ENCODE measurements around the gene CLCN1.

Gene CLCN1

DNA sequence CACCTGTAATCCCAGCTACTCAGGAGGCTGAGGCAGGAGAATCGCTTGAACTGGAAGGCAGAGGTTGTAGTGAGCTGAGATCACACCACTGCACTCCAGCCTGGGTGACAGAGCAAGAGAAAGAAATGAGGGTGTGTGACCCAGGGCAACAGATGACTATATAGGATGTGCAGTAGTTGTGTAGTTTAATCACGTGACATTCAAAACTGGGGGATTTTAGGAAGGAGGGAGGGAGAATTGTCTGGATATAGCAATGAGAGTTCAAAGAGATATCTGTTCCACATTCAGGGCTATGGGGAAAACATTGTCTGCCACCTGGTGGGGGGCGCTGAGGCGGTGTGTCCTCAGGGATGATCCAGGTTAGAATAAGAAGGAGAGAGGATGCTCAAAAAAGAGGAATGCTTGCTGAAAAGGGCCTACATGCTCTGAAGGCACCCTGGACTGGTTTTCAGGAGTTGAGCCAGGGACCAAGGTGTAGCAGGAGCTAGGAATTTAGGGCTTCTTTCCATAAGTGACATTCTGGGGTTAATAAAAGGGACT lies 57.4 kb downstream of the CLCN1 start:
- TF ChIP-seq, protein P1, sequence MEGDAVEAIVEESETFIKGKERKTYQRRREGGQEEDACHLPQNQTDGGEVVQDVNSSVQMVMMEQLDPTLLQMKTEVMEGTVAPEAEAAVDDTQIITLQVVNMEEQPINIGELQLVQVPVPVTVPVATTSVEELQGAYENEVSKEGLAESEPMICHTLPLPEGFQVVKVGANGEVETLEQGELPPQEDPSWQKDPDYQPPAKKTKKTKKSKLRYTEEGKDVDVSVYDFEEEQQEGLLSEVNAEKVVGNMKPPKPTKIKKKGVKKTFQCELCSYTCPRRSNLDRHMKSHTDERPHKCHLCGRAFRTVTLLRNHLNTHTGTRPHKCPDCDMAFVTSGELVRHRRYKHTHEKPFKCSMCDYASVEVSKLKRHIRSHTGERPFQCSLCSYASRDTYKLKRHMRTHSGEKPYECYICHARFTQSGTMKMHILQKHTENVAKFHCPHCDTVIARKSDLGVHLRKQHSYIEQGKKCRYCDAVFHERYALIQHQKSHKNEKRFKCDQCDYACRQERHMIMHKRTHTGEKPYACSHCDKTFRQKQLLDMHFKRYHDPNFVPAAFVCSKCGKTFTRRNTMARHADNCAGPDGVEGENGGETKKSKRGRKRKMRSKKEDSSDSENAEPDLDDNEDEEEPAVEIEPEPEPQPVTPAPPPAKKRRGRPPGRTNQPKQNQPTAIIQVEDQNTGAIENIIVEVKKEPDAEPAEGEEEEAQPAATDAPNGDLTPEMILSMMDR (conservative IDR thresholded peaks at IDR 0.05; ENCODE audit: low read depth, low read length), result peak; percentile 25
- no peak for DNase-seq (ENCODE audit: low read depth)

DNA sequence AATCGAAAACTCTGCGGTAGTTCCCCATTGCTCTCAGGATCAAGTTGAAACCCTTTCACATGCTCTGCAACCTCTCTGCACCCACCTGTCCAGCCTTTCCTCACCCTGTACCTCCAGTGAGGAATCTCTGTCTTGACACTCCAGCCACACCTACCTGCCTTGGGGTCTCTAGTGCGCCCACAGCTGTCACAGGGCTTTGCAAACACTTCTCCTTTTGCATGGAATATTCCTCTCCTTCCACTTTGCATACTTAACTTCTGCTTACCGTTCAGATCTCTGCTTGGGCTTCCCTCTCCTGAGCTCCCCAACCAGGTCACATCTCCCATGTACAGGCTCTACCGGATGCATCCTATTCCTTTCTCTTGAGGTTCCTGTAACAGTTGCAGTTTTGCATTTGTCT lies 58.6 kb downstream of the CLCN1 start:
- no peak for DNase-seq (ENCODE audit: low read depth)
- TF ChIP-seq, protein P1 (conservative IDR thresholded peaks at IDR 0.05; ENCODE audit: low read depth, low read length), result no peak
- no peak overlapping the region for H3K4me3 ChIP-seq (ENCODE audit: low read depth, low read length)

More for the DNA sequence above, 57.4 kb downstream of the CLCN1 start:
- H3K4me3 ChIP-seq (ENCODE audit: low read depth, low read length), result no peak overlapping the region

DNA sequence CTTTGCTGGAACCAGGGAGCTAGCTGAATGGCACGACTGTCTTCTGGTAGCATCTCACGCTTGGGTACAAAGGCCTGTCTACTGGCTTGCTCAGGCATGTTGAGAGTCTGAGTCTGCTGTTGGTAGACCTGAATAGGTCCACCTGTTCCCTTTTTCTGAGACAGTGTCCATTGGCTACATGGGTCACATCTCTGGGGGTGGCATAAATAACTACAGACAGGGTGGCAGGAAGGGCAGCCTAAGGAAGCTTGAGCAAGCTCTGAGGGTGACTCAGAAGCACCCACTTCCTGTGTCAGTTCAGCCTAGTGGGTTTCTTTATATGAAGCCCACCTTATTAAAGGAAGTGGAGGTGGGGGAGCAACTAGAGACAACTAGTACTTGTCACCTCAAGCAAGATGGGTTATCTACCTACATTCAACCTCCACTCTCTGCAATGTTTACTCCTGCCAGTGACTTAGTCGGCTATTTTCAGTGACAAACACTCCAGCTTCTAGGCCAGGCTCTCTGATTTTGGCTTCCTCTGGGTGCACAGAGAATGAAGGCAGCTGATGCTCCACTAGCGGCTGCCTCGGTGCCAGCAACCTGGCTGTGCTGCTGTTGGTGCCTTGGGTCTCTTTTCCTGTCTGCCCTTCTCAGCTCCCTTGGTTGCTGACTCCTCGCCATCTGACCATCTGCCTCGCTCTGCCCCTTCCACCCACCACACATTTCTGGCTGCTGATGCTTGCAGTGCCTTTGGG lies 59.6 kb downstream of the CLCN1 start:
- TF ChIP-seq, protein P1 (conservative IDR thresholded peaks at IDR 0.05; ENCODE audit: low read depth, low read length), result no peak
- no peak for DNase-seq (ENCODE audit: low read depth)
- no peak overlapping the region for H3K4me3 ChIP-seq (ENCODE audit: low read depth, low read length)

DNA sequence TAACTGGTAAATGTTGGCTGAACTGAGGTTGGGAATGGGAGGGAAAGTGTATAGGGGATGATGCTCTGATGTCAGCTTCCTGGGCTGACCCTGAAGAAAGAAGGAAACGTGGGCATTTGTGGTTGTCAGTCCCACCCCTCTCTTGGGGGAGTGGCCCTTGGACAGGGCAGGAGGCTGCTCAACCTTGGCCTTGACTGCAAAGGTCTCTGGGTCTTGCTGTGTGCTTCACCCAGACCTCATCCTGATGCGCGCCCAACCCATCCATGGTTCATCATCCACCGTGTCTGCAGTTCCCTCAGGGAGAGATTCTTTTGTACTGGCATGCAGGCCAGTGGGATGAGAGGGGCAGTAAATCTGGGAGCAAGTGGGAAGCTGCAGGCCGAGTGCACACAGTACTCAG lies 60.5 kb downstream of the CLCN1 start:
- DNase-seq (ENCODE audit: low read depth), result no peak
- H3K4me3 ChIP-seq (ENCODE audit: low read depth, low read length), result no peak overlapping the region
- TF ChIP-seq, protein P1 (conservative IDR thresholded peaks at IDR 0.05; ENCODE audit: low read depth, low read length), result no peak

DNA sequence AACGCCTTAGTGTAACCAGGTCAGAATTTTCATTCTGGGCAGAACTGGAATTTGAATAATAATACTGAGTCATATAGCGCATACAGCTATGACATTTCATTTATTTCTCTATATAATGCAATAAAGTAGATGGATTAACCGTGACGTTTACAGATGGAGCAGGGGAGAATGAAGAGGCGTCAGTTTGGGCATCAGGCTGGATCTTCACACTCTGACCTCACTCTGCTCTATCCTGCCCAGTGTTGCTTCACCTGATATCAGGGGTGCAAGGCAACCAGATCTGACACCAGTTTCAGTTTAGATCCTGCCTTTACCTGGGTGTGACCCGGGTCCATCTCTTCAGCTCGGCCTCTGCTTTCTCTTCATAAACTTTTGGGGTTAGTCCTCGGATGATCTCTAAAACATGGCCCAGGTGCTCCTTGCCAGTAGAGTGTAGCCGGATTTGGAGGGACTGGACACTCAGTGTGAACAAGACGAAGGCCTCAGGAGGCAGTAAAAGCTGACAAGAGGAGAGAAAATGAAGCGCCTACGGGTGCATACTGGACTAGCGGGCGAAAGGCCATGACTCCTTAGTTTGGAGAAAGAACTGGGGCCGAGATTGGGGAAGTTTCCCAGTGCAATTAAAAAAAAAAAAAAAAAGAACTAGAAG lies 63.8 kb downstream of the CLCN1 start:
- TF ChIP-seq, protein P1 (conservative IDR thresholded peaks at IDR 0.05; ENCODE audit: low read depth, low read length), result no peak
- H3K4me3 ChIP-seq (ENCODE audit: low read depth, low read length), result peak overlapping the region; percentile 86
- no peak for DNase-seq (ENCODE audit: low read depth)

DNA sequence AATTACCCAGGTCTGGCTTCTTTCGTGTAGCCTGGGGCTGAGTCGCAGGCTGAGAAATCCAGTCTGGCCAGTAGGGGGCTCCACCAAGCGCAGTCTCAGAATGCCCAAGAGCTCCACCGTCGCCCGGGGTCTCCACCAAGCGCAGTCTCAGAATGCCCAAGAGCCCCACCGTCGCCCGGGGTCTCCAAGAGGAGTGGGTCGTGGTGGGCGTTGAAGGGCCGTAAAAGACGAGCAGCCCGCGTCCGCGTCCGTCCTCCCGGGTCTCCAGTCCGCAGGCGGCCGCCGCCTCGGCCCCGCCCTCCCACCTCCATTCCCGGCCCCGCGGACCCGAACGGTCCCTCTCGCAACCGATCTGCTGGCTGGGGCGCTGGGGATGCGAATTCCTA lies 64.3 kb downstream of the CLCN1 start:
- TF ChIP-seq, protein P1 (conservative IDR thresholded peaks at IDR 0.05; ENCODE audit: low read depth, low read length), result peak; percentile 87
- DNase-seq (ENCODE audit: low read depth), result peak; percentile 92

More for the DNA sequence above, 64.3 kb downstream of the CLCN1 start:
- peak overlapping the region; percentile 86 for H3K4me3 ChIP-seq (ENCODE audit: low read depth, low read length)
